Erythroblast (primary cell): ENCODE data around the gene MT1E.

Experiments
- GATA1 ChIP-seq: IDR thresholded peaks from 2 replicates; pipeline ENCODE4 v1.6.1; 2011; ENCODE audit warnings: low read depth, mild to moderate bottlenecking, control low read depth, low read length, moderate library complexity
- POLR2A ChIP-seq: IDR thresholded peaks from 2 replicates; pipeline ENCODE4 v1.6.1; 2011; ENCODE audit warnings: mild to moderate bottlenecking, low read length

DNA sequence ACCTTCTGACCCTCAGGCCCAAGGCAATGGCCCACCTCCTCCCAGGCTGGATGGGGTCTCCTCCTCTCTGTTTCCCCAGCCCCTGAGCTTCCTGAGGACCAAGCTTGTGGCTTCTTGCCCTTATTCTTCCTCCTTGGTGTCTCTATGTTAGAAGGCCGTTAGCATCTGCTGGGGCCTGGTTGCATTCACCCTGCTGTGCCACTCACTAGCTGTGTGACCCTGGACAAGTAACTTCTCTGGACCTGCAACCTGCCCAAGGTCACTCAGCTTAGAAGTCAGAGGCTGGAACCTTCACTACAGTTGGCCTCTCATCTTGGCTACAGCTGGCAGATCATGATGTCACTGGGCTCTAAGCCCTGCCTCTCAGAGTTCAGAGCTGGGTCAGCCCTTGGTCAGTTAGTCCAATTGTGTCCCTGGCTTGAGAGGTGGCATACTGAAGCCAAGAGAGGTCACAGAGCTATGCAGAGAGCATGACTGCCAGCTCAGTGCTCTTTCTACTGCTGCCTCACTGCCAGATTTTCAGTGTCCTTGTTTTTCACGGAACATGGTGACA, 14.2 kb upstream of the MT1E start:
- TF ChIP-seq POLR2A (no peak), GATA1 (no peak)
